GM19099 (cell line): ENCODE results near the gene LSM3.

Experiments used
- POLR2A ChIP-seq: IDR thresholded peaks from 3 replicates; pipeline ENCODE4 v1.6.1; 2011; ENCODE audit warnings: low read depth; ENCODE audit not compliant: insufficient read length; ENCODE audit errors: extremely low read depth

Gene LSM3

GRCh38 chr3:14178247-14179113 lies at the start of gene LSM3, which contains the start of gene XPC:
Gene LSM3, plus strand, starts transcription at chr3:14178817. Its CDS starts 44 bp downstream, at chr3:14178861.
Gene XPC, minus strand, starts transcription at chr3:14178601. Its CDS starts 33 bp downstream, at chr3:14178568.
- peak; percentile 91 for TF ChIP-seq POLR2A

- TF ChIP-seq POLR2A: no peak
Measured at GRCh38 chr3:14129296-14129695, 49.3 kb upstream of the LSM3 start.

GRCh38 chr3:14130230-14130629 lies 48.4 kb upstream of the LSM3 start:
- no peak for TF ChIP-seq POLR2A

- no peak for TF ChIP-seq POLR2A
Measured at GRCh38 chr3:14130707-14131106, 47.9 kb upstream of the LSM3 start.

- TF ChIP-seq POLR2A: no peak
Measured at GRCh38 chr3:14131134-14131533, 47.5 kb upstream of the LSM3 start.

- TF ChIP-seq POLR2A: no peak
Measured at GRCh38 chr3:14132120-14132519, 46.5 kb upstream of the LSM3 start.

GRCh38 chr3:14132689-14133088 lies 45.9 kb upstream of the LSM3 start:
- TF ChIP-seq POLR2A: no peak

GRCh38 chr3:14133188-14133800 lies 45.3 kb upstream of the LSM3 start:
- TF ChIP-seq POLR2A: no peak

GRCh38 chr3:14133876-14134275 lies 44.7 kb upstream of the LSM3 start:
- no peak for TF ChIP-seq POLR2A

- TF ChIP-seq POLR2A: no peak
Measured at GRCh38 chr3:14134291-14134690, 44.3 kb upstream of the LSM3 start.

GRCh38 chr3:14135581-14135980 lies 43.0 kb upstream of the LSM3 start:
- no peak for TF ChIP-seq POLR2A

GRCh38 chr3:14137004-14137403 lies 41.6 kb upstream of the LSM3 start:
- no peak for TF ChIP-seq POLR2A

GRCh38 chr3:14137445-14137844 lies 41.2 kb upstream of the LSM3 start:
- no peak for TF ChIP-seq POLR2A

GRCh38 chr3:14138109-14138877 lies 40.3 kb upstream of the LSM3 start:
- no peak for TF ChIP-seq POLR2A

GRCh38 chr3:14138878-14139655 lies 39.5 kb upstream of the LSM3 start:
- TF ChIP-seq POLR2A: no peak

- no peak for TF ChIP-seq POLR2A
Measured at GRCh38 chr3:14139771-14140170, 38.8 kb upstream of the LSM3 start.
